KMS-11 (cell line): ENCODE data around the gene CDH16.

Experiments
- H2AFZ ChIP-seq: fragments of 200-600 bp; sonication (generic); 2 replicates; pipeline ENCODE4 v1.6.1; 2016; ENCODE audit warnings: antibody characterized with exemption, mixed run types, low read depth
- H3K27ac ChIP-seq: fragments of 200-600 bp; sonication (generic); 2 replicates; pipeline ENCODE4 v1.6.1; 2016; ENCODE audit warnings: mild to moderate bottlenecking, mixed run types
- H3K27me3 ChIP-seq: fragments of 200-600 bp; sonication (generic); 2 replicates; pipeline ENCODE4 v1.6.1; 2017; ENCODE audit warnings: mild to moderate bottlenecking, low read depth, mixed run types, moderate library complexity; ENCODE audit not compliant: insufficient read depth
- H3K36me3 ChIP-seq: fragments of 200-600 bp; sonication (generic); 2 replicates; pipeline ENCODE4 v1.6.1; 2017; ENCODE audit warnings: mild to moderate bottlenecking, mixed run types; ENCODE audit not compliant: insufficient read depth
- H3K4me1 ChIP-seq: fragments of 200-600 bp; sonication (generic); 2 replicates; pipeline ENCODE4 v1.6.1; 2016; ENCODE audit warnings: mild to moderate bottlenecking, low read depth, mixed run types; ENCODE audit not compliant: poor library complexity, severe bottlenecking
- H3K4me2 ChIP-seq: fragments of 200-600 bp; sonication (generic); 2 replicates; pipeline ENCODE4 v1.7.0; 2016; ENCODE audit warnings: mild to moderate bottlenecking, mixed run types
- H3K4me3 ChIP-seq: fragments of 200-600 bp; sonication (generic); IDR thresholded peaks from 2 replicates; pipeline ENCODE4 v1.6.1; 2017; ENCODE audit warnings: low read depth, low read length, mixed read lengths; ENCODE audit not compliant: insufficient read depth
- H3K79me2 ChIP-seq: fragments of 200-600 bp; sonication (generic); 2 replicates; pipeline ENCODE4 v1.6.1; 2016; ENCODE audit warnings: low read depth, mixed run types; ENCODE audit not compliant: insufficient read depth
- H3K9ac ChIP-seq: fragments of 200-600 bp; sonication (generic); 2 replicates; pipeline ENCODE4 v1.6.1; 2016; ENCODE audit warnings: mild to moderate bottlenecking, mixed run types
- H4K20me1 ChIP-seq: fragments of 200-600 bp; sonication (generic); 2 replicates; pipeline ENCODE4 v1.6.1; 2016; ENCODE audit warnings: mild to moderate bottlenecking, mixed run types; ENCODE audit not compliant: insufficient read depth
- CTCF ChIP-seq: fragments of 200-600 bp; sonication (generic); conservative IDR thresholded peaks from 2 replicates; pipeline ENCODE4 v1.6.1; 2017; ENCODE audit warnings: low read depth, mild to moderate bottlenecking, antibody characterized with exemption, low read length, moderate library complexity, mixed read lengths

Gene CDH16

GRCh38 chr16:66917741-66918140 is 944 bp downstream of the CDH16 start:
- no peak for TF ChIP-seq CTCF
- no peak overlapping the region for H3K4me3 ChIP-seq
- no peak overlapping the region for H2AFZ ChIP-seq
- no peak overlapping the region for H3K9ac ChIP-seq
- H4K20me1 ChIP-seq, result no peaks in the 10 kb centered on the region
- no peak overlapping the region for H3K27ac ChIP-seq
- no peaks in the 10 kb centered on the region for H3K79me2 ChIP-seq
- no peaks in the 10 kb centered on the region for H3K4me1 ChIP-seq
- H3K27me3 ChIP-seq, result peaks cover 10% of the 10 kb centered on the region; the same call in 1 of the 2 replicates
- H3K4me2 ChIP-seq, result no peak overlapping the region
- H3K36me3 ChIP-seq, result no peaks in the 10 kb centered on the region

DNA sequence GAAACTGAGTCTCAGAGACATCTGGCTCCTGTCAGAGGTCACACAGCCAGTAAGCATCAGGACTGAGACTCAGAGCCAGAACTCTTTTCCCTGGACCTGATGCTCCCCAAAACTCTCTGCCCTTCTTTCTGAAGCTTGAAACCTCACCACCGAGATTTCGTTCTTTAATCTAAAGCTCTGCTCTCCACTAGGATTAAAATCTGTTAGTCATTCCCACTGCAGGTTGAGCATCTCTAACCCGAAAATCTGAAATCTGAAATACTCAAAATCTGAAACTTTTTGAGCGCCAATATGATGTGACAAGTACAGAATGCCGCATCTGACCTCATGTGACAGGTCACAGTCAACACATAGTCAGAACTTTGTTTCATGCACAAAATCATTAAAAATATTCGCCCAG is 2.2 kb downstream of the CDH16 start:
- H3K36me3 ChIP-seq, result no peaks in the 10 kb centered on the region
- H3K9ac ChIP-seq, result no peak overlapping the region
- H4K20me1 ChIP-seq, result no peaks in the 10 kb centered on the region
- H2AFZ ChIP-seq, result no peak overlapping the region
- no peak overlapping the region for H3K27ac ChIP-seq
- no peaks in the 10 kb centered on the region for H3K79me2 ChIP-seq
- no peak overlapping the region for H3K4me2 ChIP-seq
- peaks cover 7% of the 10 kb centered on the region; the same call in 1 of the 2 replicates for H3K27me3 ChIP-seq
- no peaks in the 10 kb centered on the region for H3K4me1 ChIP-seq
- no peak overlapping the region for H3K4me3 ChIP-seq
- no peak for TF ChIP-seq CTCF

- no peaks in the 10 kb centered on the region for H3K36me3 ChIP-seq
- H3K9ac ChIP-seq, result no peak overlapping the region
- H3K4me3 ChIP-seq, result no peak overlapping the region
- no peaks in the 10 kb centered on the region for H3K4me1 ChIP-seq
- H3K27ac ChIP-seq, result no peak overlapping the region
- H3K27me3 ChIP-seq, result peaks cover 7% of the 10 kb centered on the region; the same call in 1 of the 2 replicates
- no peaks in the 10 kb centered on the region for H3K79me2 ChIP-seq
- no peaks in the 10 kb centered on the region for H4K20me1 ChIP-seq
- TF ChIP-seq CTCF, result no peak
- no peak overlapping the region for H2AFZ ChIP-seq
- H3K4me2 ChIP-seq, result no peak overlapping the region
These were observed 3.6 kb downstream of the CDH16 start for GRCh38 chr16:66915041-66915440.

GRCh38 chr16:66914541-66914940 is 4.1 kb downstream of the CDH16 start:
- no peak for TF ChIP-seq CTCF
- no peaks in the 10 kb centered on the region for H3K36me3 ChIP-seq
- no peaks in the 10 kb centered on the region for H3K4me1 ChIP-seq

DNA sequence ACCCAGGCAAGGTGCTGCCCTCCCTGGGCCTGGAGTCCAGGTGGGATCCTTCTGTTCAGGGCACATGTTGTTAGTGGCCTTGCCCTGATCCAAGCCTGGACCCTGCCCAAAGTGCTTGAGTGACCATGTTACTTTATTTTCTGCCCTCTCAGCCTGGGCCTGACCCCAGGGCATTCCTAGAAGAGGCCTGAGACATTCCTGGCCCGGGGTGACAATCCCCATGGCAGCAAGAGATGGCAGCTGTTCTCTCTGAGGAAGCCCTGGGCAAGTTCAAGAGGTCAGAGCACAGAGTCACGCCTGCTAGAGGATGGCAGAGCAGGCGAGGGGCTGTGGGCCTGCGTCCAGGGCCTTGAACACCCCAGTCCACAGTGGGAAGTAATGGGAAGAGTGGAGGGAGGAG is 5.0 kb downstream of the CDH16 start:
- no peak overlapping the region for H3K4me2 ChIP-seq
- no peaks in the 10 kb centered on the region for H3K36me3 ChIP-seq
- no peak overlapping the region for H3K27ac ChIP-seq
- H3K79me2 ChIP-seq, result no peaks in the 10 kb centered on the region
- no peak for TF ChIP-seq CTCF
- H3K4me1 ChIP-seq, result no peaks in the 10 kb centered on the region
- no peak overlapping the region for H3K9ac ChIP-seq
- H2AFZ ChIP-seq, result no peak overlapping the region
- H3K4me3 ChIP-seq, result no peak overlapping the region
- H3K27me3 ChIP-seq, result peaks cover 7% of the 10 kb centered on the region; the same call in 1 of the 2 replicates
- no peaks in the 10 kb centered on the region for H4K20me1 ChIP-seq

More at GRCh38 chr16:66914541-66914940, 4.1 kb downstream of the CDH16 start:
- no peaks in the 10 kb centered on the region for H3K79me2 ChIP-seq
- no peak overlapping the region for H2AFZ ChIP-seq
- no peak overlapping the region for H3K4me2 ChIP-seq
- peaks cover 7% of the 10 kb centered on the region; the same call in 1 of the 2 replicates for H3K27me3 ChIP-seq
- H3K4me3 ChIP-seq, result no peak overlapping the region
- no peak overlapping the region for H3K9ac ChIP-seq
- no peak overlapping the region for H3K27ac ChIP-seq
- H4K20me1 ChIP-seq, result no peaks in the 10 kb centered on the region
